Hepatocyte (in vitro differentiated cells): ENCODE results near the gene NBAS. TPM values are rescaled to one million over a fixed set of nuclear protein-coding genes. Genes with fewer than 3 reads are reported as not detected.

Experiments
- DNase-seq: peaks from one replicate; pipeline ENCODE4 v3.0.0-alpha.2; 2016; ENCODE audit warnings: low spot score
- H2AFZ ChIP-seq: fragments of 200-600 bp; sonication (generic); 2 replicates; pipeline ENCODE4 v1.6.0; 2016; ENCODE audit warnings: antibody characterized with exemption, mild to moderate bottlenecking
- H3K27ac ChIP-seq: fragments of 200-600 bp; sonication (generic); 2 replicates; pipeline ENCODE4 v1.5.1; 2016; ENCODE audit warnings: mild to moderate bottlenecking
- H3K27me3 ChIP-seq: fragments of 200-600 bp; sonication (generic); 2 replicates; pipeline ENCODE4 v1.6.1; 2016
- H3K36me3 ChIP-seq: fragments of 200-600 bp; sonication (generic); replicated peaks from 2 replicates; pipeline ENCODE4 v1.5.1; 2016; ENCODE audit warnings: low read depth; ENCODE audit not compliant: insufficient read depth
- H3K4me1 ChIP-seq: fragments of 200-600 bp; sonication (generic); 2 replicates; pipeline ENCODE4 v1.5.1; 2016; ENCODE audit warnings: mild to moderate bottlenecking, moderate library complexity; ENCODE audit not compliant: insufficient read depth
- H3K4me2 ChIP-seq: fragments of 200-600 bp; sonication (generic); 2 replicates; pipeline ENCODE4 v1.6.0; 2016
- H3K4me3 ChIP-seq: fragments of 200-600 bp; sonication (generic); 2 replicates; pipeline ENCODE4 v1.5.1; 2016; ENCODE audit warnings: mild to moderate bottlenecking
- H3K79me2 ChIP-seq: fragments of 200-600 bp; sonication (generic); 2 replicates; pipeline ENCODE4 v1.6.0; 2017; ENCODE audit warnings: mild to moderate bottlenecking
- H3K9me2 ChIP-seq: fragments of 200-600 bp; sonication (generic); replicated peaks from 2 replicates; pipeline ENCODE4 v1.6.0; 2017; ENCODE audit warnings: mild to moderate bottlenecking; ENCODE audit not compliant: insufficient read depth
- H3K9me3 ChIP-seq: fragments of 200-600 bp; sonication (generic); 2 replicates; pipeline ENCODE4 v1.5.1; 2016; ENCODE audit warnings: low read depth, mild to moderate bottlenecking
- H4K20me1 ChIP-seq: fragments of 200-600 bp; sonication (generic); 2 replicates; pipeline ENCODE4 v1.6.0; 2016; ENCODE audit warnings: mild to moderate bottlenecking; ENCODE audit not compliant: insufficient read depth, poor library complexity, severe bottlenecking
- CTCF ChIP-seq: fragments of 200-600 bp; sonication (generic); IDR thresholded peaks from 2 replicates; pipeline ENCODE4 v1.5.1; 2016; ENCODE audit warnings: antibody characterized with exemption, mild to moderate bottlenecking; ENCODE audit not compliant: poor library complexity
- EZH2 ChIP-seq: fragments of 200-600 bp; sonication (generic); IDR thresholded peaks from 2 replicates; pipeline ENCODE4 v1.6.1; 2016; ENCODE audit warnings: antibody characterized with exemption, mild to moderate bottlenecking, borderline replicate concordance
- EZH2phosphoT487 ChIP-seq: fragments of 200-600 bp; sonication (generic); IDR thresholded peaks from one replicate; pipeline ENCODE4 v1.6.1; 2018; ENCODE audit warnings: antibody characterized with exemption, mild to moderate bottlenecking, low read depth, moderate library complexity; ENCODE audit not compliant: unreplicated experiment, severe bottlenecking
- WGBS: methylation state at CpG from one replicate; pipeline ENCODE4 v1.1.6; 2016; ENCODE audit warnings: low lambda C conversion rate; ENCODE audit errors: missing lambda C conversion rate; 5-methylcytosine and 5-hydroxymethylcytosine counted together
- polyA plus RNA-seq: library from polyadenylated mRNA; unstranded; fragments of >200 nt; fragmentation: Nextera tagmentation; extraction: Ambion mirVana; gene quantifications from 2 replicates; pipeline ENCODE4 v1.2.1, GENCODE V29; 2016
- total RNA-seq: library from RNA; depleted of rRNA; stranded (reverse); fragments of >200 nt; gene quantifications from 2 replicates; pipeline ENCODE4 v1.2.3, GENCODE V29; 2014

Gene NBAS
- total and polyA plus RNA-seq, 2 experiments from 2014 or later = 20.8 to 47.2 TPM

- 91% methylated on average over 9 of the region's 9 CpGs for WGBS
Measured at GRCh38 chr2:15180379-15180778, 380.8 kb downstream of the NBAS start.

GRCh38 chr2:15178946-15179345 lies 382.2 kb downstream of the NBAS start:
- H3K27ac ChIP-seq = no peak overlapping the region
- H3K4me1 ChIP-seq = peaks cover 8% of the 10 kb centered on the region
- H3K9me3 ChIP-seq = no peaks in the 10 kb centered on the region
- H3K9me2 ChIP-seq = no peaks in the 10 kb centered on the region
- H3K4me3 ChIP-seq = no peak overlapping the region
- no peaks in the 10 kb centered on the region for H3K36me3 ChIP-seq
- H3K27me3 ChIP-seq = no peaks in the 10 kb centered on the region
- H4K20me1 ChIP-seq = no peaks in the 10 kb centered on the region
- H3K4me2 ChIP-seq = no peak overlapping the region
- no peaks in the 10 kb centered on the region for H3K79me2 ChIP-seq
- no peak for DNase-seq
- H2AFZ ChIP-seq = no peak overlapping the region
- 93% methylated on average over 14 of the region's 14 CpGs for WGBS
- TF ChIP-seq EZH2 = no peak
- no peak for TF ChIP-seq CTCF
- TF ChIP-seq EZH2phosphoT487 = no peak

More at GRCh38 chr2:15180379-15180778, 380.8 kb downstream of the NBAS start:
- H3K27ac ChIP-seq = no peak overlapping the region
- H3K9me3 ChIP-seq = no peaks in the 10 kb centered on the region
- no peak for DNase-seq
- H4K20me1 ChIP-seq = no peaks in the 10 kb centered on the region
- H3K4me1 ChIP-seq = peaks cover 8% of the 10 kb centered on the region
- H3K9me2 ChIP-seq = no peaks in the 10 kb centered on the region
- H3K27me3 ChIP-seq = no peaks in the 10 kb centered on the region
- H3K36me3 ChIP-seq = no peaks in the 10 kb centered on the region
- no peak for TF ChIP-seq EZH2phosphoT487
- no peak for TF ChIP-seq CTCF
- TF ChIP-seq EZH2 = no peak
- no peak overlapping the region for H3K4me2 ChIP-seq
- no peak overlapping the region for H2AFZ ChIP-seq
- H3K4me3 ChIP-seq = no peak overlapping the region
- no peaks in the 10 kb centered on the region for H3K79me2 ChIP-seq

DNA sequence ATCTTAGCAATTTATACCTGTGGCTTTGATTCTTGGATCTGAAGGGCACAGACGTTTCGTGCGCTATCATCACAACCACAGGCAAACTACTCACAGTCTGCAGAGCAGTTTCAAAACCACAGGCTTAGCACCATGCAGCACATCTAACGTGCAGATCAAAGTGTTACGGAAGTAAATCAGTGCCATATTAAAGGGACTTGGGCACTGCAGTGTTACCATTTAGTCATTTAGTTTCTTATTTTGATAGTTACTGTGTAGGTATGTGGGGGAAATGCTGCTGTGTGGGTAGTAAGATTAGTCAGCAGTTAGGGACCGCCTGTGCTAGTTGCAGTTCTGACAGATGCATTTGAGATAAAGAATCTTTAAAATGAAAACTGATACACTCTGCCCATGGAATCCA lies 384.0 kb downstream of the NBAS start:
- Histone ChIP-seq H3K36me3 (no peaks in the 10 kb centered on the region), H2AFZ (no peak overlapping the region), H3K4me3 (no peak overlapping the region), H3K79me2 (no peaks in the 10 kb centered on the region), H3K9me2 (no peaks in the 10 kb centered on the region), H3K4me1 (peaks cover 17% of the 10 kb centered on the region), H3K27me3 (no peaks in the 10 kb centered on the region), H3K4me2 (no peak overlapping the region), H3K9me3 (no peaks in the 10 kb centered on the region), H3K27ac (no peak overlapping the region), H4K20me1 (no peaks in the 10 kb centered on the region)
- TF ChIP-seq EZH2 = no peak
- no peak for TF ChIP-seq EZH2phosphoT487
- TF ChIP-seq CTCF = no peak
- 69% methylated on average over 6 of the region's 6 CpGs for WGBS
- no peak for DNase-seq

- no peak overlapping the region for H3K27ac ChIP-seq
- DNase-seq = no peak
- H4K20me1 ChIP-seq = no peaks in the 10 kb centered on the region
- H2AFZ ChIP-seq = no peak overlapping the region
- H3K36me3 ChIP-seq = no peaks in the 10 kb centered on the region
- WGBS = 85% methylated on average over 1 of the region's 1 CpG
- no peaks in the 10 kb centered on the region for H3K9me2 ChIP-seq
- no peaks in the 10 kb centered on the region for H3K9me3 ChIP-seq
- H3K4me1 ChIP-seq = peaks cover 14% of the 10 kb centered on the region
- H3K79me2 ChIP-seq = no peaks in the 10 kb centered on the region
- H3K4me2 ChIP-seq = no peak overlapping the region
- no peaks in the 10 kb centered on the region for H3K27me3 ChIP-seq
- H3K4me3 ChIP-seq = no peak overlapping the region
- TF ChIP-seq EZH2 (no peak), CTCF (no peak), EZH2phosphoT487 (no peak)
Measured at GRCh38 chr2:15176604-15177003, 384.5 kb downstream of the NBAS start.
